Endodermal cell (in vitro differentiated cells): ENCODE results near the gene SPOPL. TPM values are rescaled to one million over a fixed set of nuclear protein-coding genes. Genes with fewer than 3 reads are reported as not detected.

ENCODE experiments used
- DNase-seq: peaks from one replicate; pipeline ENCODE4 v3.0.0-alpha.2; 2017
- H3K27ac ChIP-seq: 2 replicates; pipeline ENCODE4 v1.5.1; 2013; ENCODE audit warnings: mild to moderate bottlenecking, low read depth, low read length, moderate library complexity
- H3K27me3 ChIP-seq: 2 replicates; pipeline ENCODE4 v1.6.1; 2013; ENCODE audit warnings: mild to moderate bottlenecking, low read length, moderate library complexity; ENCODE audit not compliant: insufficient read depth, control insufficient read depth, poor library complexity, severe bottlenecking
- H3K36me3 ChIP-seq: 2 replicates; pipeline ENCODE4 v1.7.0; 2013; ENCODE audit warnings: mild to moderate bottlenecking, low read length, moderate library complexity; ENCODE audit not compliant: control insufficient read depth, insufficient read depth
- H3K4me1 ChIP-seq: one replicate; pipeline ENCODE4 v1.7.0; 2013; ENCODE audit warnings: low read length; ENCODE audit not compliant: control insufficient read depth, insufficient read depth
- H3K4me3 ChIP-seq: 2 replicates; pipeline ENCODE4 v1.5.1; 2013; ENCODE audit warnings: mild to moderate bottlenecking, low read length, moderate library complexity
- H3K9ac ChIP-seq: 2 replicates; pipeline ENCODE4 v1.6.1; 2013; ENCODE audit warnings: mild to moderate bottlenecking, low read length, moderate library complexity; ENCODE audit not compliant: poor library complexity, severe bottlenecking; ENCODE audit errors: extremely low read depth
- H3K9me3 ChIP-seq: 2 replicates; pipeline ENCODE4 v1.6.1; 2013; ENCODE audit warnings: mild to moderate bottlenecking, low read length, moderate library complexity; ENCODE audit not compliant: control insufficient read depth
- H3K27ac Mint-ChIP-seq: 2 replicates; pipeline ENCODE4 v1.8.0; 2020; ENCODE audit warnings: mixed read lengths
- H3K27me3 Mint-ChIP-seq: 2 replicates; pipeline ENCODE4 v1.8.0; 2021; ENCODE audit warnings: mild to moderate bottlenecking, mixed read lengths; ENCODE audit not compliant: insufficient read depth
- H3K36me3 Mint-ChIP-seq: 2 replicates; pipeline ENCODE4 v1.8.0; 2020; ENCODE audit warnings: low read depth, mixed read lengths
- H3K4me1 Mint-ChIP-seq: 2 replicates; pipeline ENCODE4 v1.8.0; 2020; ENCODE audit warnings: mixed read lengths
- H3K4me3 Mint-ChIP-seq: 2 replicates; pipeline ENCODE4 v1.8.0; 2020; ENCODE audit warnings: mild to moderate bottlenecking, moderate library complexity, mixed read lengths
- H3K9me3 Mint-ChIP-seq: 2 replicates; pipeline ENCODE4 v1.8.0; 2020; ENCODE audit warnings: mild to moderate bottlenecking, mixed read lengths
- WGBS, 2 experiments: methylation state at CpG; one replicate each; pipeline versions ENCODE4 v1.1.5 to v1.1.7; 2013; ENCODE audit warnings: missing lambda C conversion rate in 2 of 2, mixed read lengths in 1 of 2; ENCODE audit not compliant: insufficient coverage in 1 of 2, insufficient read length in 1 of 2; 5-methylcytosine and 5-hydroxymethylcytosine counted together
- total RNA-seq, 2 donors: library from RNA; stranded (reverse); fragmentation: NEBNext Ultra II Directional in 1 of 2; extraction: Animal tissue kit (Norgen Biotek cat#: 25700) in 1 of 2; gene quantifications; 2 replicates in 1 of 2; 3 replicates in 1 of 2; pipeline ENCODE4 v1.2.1, GENCODE V29; 2021
- TF ChIP-seq, protein P1 (sequence below): fragments of 200-600 bp; sonication (generic); conservative IDR thresholded peaks from 2 replicates; pipeline ENCODE4 v1.5.0; 2021; ENCODE audit warnings: antibody characterized with exemption, mild to moderate bottlenecking

The SPOPL gene
- total RNA-seq, 2 donors from 2014 or later: 17.4 to 26.9 TPM

DNA sequence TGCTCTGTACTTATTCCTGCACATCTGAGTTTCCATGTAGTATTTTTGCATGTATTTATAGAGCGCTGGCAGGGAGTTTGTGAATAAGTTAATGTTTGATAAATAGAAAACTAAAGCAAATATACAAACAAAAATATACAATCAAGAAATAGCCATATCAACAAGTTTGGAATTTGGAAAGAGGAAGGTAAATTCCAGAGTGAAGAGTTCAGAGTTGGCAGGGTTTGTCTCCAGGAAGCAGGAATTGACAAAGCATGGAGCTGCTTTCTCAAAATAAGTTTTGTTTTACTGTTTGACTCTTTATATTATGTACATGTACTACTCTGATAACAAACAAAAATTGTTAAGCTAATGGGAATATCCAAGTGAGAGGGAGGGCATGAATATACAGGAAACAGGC is 80.3 kb downstream of the SPOPL start:
- H3K4me1 ChIP-seq: no peaks in the 10 kb centered on the region
- no peak overlapping the region for H3K4me3 ChIP-seq
- H3K27ac ChIP-seq: no peak overlapping the region
- no peak overlapping the region for H3K4me3 Mint-ChIP-seq
- no peaks in the 10 kb centered on the region for H3K27me3 Mint-ChIP-seq
- H3K9me3 Mint-ChIP-seq: peaks cover 2% of the 10 kb centered on the region
- peaks cover 34% of the 10 kb centered on the region for H3K36me3 Mint-ChIP-seq
- no peaks in the 10 kb centered on the region for H3K27me3 ChIP-seq
- TF ChIP-seq, protein P1, sequence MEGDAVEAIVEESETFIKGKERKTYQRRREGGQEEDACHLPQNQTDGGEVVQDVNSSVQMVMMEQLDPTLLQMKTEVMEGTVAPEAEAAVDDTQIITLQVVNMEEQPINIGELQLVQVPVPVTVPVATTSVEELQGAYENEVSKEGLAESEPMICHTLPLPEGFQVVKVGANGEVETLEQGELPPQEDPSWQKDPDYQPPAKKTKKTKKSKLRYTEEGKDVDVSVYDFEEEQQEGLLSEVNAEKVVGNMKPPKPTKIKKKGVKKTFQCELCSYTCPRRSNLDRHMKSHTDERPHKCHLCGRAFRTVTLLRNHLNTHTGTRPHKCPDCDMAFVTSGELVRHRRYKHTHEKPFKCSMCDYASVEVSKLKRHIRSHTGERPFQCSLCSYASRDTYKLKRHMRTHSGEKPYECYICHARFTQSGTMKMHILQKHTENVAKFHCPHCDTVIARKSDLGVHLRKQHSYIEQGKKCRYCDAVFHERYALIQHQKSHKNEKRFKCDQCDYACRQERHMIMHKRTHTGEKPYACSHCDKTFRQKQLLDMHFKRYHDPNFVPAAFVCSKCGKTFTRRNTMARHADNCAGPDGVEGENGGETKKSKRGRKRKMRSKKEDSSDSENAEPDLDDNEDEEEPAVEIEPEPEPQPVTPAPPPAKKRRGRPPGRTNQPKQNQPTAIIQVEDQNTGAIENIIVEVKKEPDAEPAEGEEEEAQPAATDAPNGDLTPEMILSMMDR: no peak
- WGBS, 2 experiments: no CpG with 5 or more reads among the region's 1 CpG
- no peak overlapping the region for H3K9ac ChIP-seq
- no peaks in the 10 kb centered on the region for H3K4me1 Mint-ChIP-seq
- H3K36me3 ChIP-seq: peaks cover 27% of the 10 kb centered on the region
- peaks cover 20% of the 10 kb centered on the region for H3K9me3 ChIP-seq
- no peak for DNase-seq
- H3K27ac Mint-ChIP-seq: no peak overlapping the region

DNA sequence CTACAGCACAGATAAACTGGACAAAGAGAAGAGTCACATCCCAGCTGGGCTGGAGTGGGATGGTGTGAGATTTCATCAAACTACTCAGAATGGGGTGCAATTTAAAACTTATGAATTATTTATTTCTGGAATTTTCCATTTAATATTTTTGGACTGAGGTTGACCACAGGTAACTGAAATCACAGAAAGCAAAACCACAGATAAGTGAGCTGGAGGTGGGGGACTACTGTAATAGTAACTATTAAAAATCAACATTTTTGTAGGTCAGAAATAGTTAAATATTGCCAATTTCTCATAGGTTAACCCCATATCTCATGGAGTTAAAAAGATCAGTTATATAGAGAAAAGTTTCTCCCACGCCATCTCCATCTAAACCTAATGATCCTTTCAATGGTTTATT is 88.1 kb downstream of the SPOPL start:
- TF ChIP-seq, protein P1: no peak
- no peak overlapping the region for H3K27ac ChIP-seq
- no CpG with 5 or more reads among the region's 1 CpG for whole genome bisulfite sequencing, 2 experiments

DNA sequence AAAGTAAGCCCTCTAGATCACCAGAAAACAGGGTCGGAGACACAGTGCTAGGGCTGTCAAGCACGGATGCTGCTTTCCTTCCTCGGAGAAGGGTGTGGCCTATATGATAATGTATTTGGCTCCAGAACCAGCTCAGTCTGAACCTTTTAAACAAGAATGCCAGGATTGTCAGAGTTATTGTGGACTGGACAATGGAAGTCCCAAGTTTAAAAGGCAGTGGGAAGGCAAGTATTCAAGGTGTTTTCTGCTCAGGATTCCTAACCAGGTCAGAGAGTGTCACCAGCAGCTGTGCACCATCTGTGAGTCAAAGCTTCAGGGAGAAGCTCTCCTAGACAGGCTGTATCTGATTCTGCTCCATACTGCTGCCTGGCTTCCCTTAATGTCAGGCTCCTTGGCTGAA is 94.8 kb downstream of the SPOPL start:
- no peaks in the 10 kb centered on the region for H3K4me1 Mint-ChIP-seq
- Histone ChIP-seq H3K9me3 (no peaks in the 10 kb centered on the region), H3K9ac (no peak overlapping the region), H3K36me3 (peaks cover 13% of the 10 kb centered on the region), H3K27ac (no peak overlapping the region), H3K4me1 (no peaks in the 10 kb centered on the region), H3K27me3 (no peaks in the 10 kb centered on the region), H3K4me3 (no peak overlapping the region)
- TF ChIP-seq, protein P1: no peak
- no peaks in the 10 kb centered on the region for H3K27me3 Mint-ChIP-seq
- no peak for DNase-seq
- no peak overlapping the region for H3K27ac Mint-ChIP-seq
- H3K36me3 Mint-ChIP-seq: peaks cover 5% of the 10 kb centered on the region
- no peaks in the 10 kb centered on the region for H3K9me3 Mint-ChIP-seq
- no peak overlapping the region for H3K4me3 Mint-ChIP-seq
- 90 to 92% methylated on average over 3 of the region's 3 CpGs for WGBS, 2 experiments

More for the DNA sequence above, 88.1 kb downstream of the SPOPL start:
- H3K9ac ChIP-seq: no peak overlapping the region
- H3K9me3 ChIP-seq: no peaks in the 10 kb centered on the region
- no peaks in the 10 kb centered on the region for H3K4me1 Mint-ChIP-seq
- DNase-seq: no peak
- H3K36me3 ChIP-seq: peaks cover 8% of the 10 kb centered on the region
- H3K4me3 ChIP-seq: no peak overlapping the region
- H3K36me3 Mint-ChIP-seq: peaks cover 2% of the 10 kb centered on the region
- H3K4me1 ChIP-seq: no peaks in the 10 kb centered on the region
- H3K27me3 ChIP-seq: no peaks in the 10 kb centered on the region
- H3K27ac Mint-ChIP-seq: no peak overlapping the region
- no peaks in the 10 kb centered on the region for H3K27me3 Mint-ChIP-seq
- no peak overlapping the region for H3K4me3 Mint-ChIP-seq
- H3K9me3 Mint-ChIP-seq: no peaks in the 10 kb centered on the region
